HK-2 (cell line): ENCODE results near the gene MAGI2.
A peak's percentile ranks its signal among the peaks of the same experiment; 100 is the strongest.
"Not testable (repeated sequence)": the region's sequence is repeated elsewhere in the genome, so short reads cannot be mapped to it uniquely, and the experiment has no call there.

Experiments
- DNase-seq: peaks from one replicate; pipeline ENCODE4 v3.0.0-alpha.2; 2018; ENCODE audit not compliant: unreplicated experiment

MAGI2 gene

DNA sequence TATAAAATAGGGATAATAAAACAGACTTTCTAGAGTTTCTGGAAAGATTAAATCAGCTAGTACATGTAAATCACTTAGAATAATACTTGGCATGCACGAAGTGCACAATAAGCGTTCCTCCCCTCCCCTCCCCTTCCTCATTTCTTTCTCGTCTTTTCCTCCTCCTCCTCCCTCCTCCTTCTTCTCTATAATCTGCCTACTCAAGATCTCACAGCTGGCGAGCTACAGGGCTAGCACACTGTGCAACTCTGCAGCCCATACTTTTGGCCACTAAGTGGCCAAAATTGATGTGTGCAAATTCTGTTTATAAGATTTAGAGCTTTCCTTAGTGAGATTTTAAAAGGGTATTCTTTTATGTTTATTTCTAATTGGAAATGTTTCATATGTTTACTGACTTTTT is 1089.6 kb downstream of the MAGI2 start:
- DNase-seq, result no peak

GRCh38 chr7:78359836-78360235 is 1093.6 kb downstream of the MAGI2 start:
- no peak for DNase-seq

DNA sequence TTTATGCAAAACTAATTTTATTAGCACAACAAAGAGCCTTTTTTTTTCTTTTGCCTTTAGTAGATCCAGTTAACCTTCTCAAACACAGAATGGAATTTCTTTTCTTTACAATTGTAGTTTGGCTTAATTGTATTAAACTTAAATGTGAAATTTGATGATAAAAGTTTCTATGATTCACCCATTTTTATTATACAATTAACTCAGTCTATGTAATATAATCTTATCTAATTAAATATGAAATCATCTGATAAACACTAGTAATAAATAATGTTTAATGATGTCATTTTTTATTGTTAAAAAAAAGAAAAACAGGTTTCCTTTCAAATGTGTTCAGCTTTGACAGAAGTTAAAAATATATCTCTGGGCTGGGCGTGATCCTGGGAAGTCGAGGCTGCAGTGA is 1095.8 kb downstream of the MAGI2 start:
- no peak for DNase-seq

DNA sequence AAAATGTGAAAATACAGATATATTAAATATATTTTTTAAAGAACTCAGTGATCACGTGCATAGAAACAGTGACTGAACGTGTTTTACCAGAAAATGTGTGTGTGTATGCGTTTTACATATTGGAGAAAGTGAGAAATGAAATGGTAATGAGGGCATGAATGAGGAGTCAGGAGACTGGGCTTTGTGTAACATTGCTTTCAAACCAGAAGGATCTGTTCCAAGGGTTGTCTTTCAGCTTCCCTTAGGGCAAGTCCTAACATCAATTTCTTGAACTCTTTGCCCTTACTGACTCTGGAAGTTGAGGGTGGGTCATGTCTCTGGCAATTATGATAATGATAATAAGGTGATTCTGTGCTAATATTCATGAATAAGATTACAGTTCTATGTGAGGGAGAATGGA is 1097.6 kb downstream of the MAGI2 start:
- no peak for DNase-seq

DNA sequence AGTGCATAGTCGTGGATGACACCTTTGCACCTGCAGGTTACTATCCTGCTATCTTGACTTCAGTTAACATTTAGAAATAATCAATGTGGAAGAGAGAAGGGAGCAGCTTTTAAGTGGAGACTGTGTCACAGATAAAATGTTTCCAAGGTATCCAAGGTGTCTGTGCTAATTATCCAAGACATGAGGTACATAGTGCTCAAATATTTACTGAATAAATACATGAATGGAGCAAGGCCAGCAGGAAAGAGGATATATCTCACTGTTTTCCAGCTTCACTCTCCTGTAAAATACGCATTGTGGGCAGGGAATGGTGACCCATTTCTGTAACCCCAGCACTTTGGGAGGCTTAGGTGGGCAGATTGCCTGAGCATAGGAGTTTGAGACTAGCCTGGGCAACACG is 1102.5 kb downstream of the MAGI2 start:
- no peak for DNase-seq

DNA sequence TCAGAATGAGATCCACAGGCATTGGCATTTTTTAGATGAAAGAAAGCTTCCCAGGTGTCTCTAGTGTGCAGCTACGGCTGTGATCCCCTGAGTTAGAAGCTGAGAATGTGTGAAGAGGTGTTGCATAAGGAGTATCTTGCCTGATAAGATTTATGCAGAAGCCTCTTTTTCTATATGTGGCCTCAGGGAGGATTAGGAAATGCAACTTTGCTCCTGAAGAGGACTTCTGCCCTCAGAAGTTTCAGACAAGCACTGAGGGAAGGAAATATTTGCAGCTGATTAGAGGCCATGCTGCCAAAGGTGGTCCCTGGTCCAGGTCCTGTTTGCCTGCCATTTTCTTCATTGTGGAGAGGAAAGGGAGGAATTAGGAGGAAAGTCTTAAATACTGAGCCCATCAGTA is 1103.1 kb downstream of the MAGI2 start:
- no peak for DNase-seq

DNA sequence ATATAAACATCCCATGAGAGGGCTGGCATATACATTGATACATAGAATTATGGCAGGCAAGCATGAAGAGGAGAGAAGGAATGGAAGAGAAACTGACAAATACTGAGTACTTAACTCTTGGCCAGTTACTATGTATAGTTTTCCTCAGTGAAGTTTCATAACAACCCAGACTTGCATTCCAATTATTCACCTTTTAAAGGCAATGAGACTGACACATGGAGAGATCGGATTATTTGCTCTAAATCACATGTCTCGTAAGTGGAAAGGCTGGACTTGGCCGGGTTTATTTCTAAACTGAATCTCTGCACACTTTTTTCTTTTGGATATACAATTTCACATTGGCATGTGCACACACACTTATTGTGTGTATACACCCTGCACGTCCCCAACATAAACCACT is 1106.6 kb downstream of the MAGI2 start:
- DNase-seq, result no peak

- DNase-seq, result no peak
Measured at GRCh38 chr7:78345979-78346378, 1107.5 kb downstream of the MAGI2 start.

GRCh38 chr7:78345293-78345911 is 1108.1 kb downstream of the MAGI2 start:
- no peak for DNase-seq

DNA sequence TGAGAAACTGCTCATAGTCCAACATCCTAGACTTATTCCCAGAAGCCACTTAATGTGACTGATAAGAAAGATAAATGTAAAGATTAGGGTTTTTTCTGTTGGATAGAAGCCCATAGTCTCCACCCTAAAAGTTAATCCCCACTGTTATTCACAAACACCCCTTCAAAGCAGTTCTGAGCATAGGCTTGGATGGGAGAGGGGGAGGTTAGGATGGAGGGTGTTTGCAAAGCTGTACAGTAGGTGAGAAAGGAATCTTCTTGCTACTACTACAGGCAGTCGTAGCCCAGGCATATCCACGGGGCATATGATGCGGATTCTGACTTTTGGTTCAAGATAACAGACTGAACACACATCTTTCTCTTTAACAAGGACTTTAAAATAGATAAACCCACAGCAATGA is 1119.0 kb downstream of the MAGI2 start:
- no peak for DNase-seq

GRCh38 chr7:78333530-78334425 is 1119.7 kb downstream of the MAGI2 start:
- DNase-seq, result no peak

GRCh38 chr7:78329001-78329655 is 1124.3 kb downstream of the MAGI2 start:
- no peak for DNase-seq

GRCh38 chr7:78327718-78328117 is 1125.7 kb downstream of the MAGI2 start:
- DNase-seq, result no peak

DNA sequence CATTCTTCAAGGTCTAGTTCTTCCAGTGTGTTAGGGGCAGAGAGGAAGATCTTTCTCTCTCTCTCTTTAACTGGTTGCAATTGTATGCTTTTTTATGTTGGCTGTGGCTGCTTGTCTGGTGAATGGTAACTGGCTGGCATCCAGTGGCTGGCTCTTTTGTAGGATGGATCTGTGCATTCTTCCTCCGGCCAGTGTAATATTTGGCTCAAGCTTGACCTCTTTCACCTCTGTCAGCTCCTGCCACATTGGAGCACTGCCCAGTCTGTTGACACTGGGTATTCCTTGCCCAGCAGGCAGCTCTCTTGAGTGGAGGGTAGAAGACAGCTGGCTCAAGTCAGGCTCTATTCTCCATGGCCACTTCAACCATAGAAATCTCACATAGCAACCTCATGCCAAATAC is 1126.6 kb downstream of the MAGI2 start:
- peak; percentile 25 for DNase-seq

GRCh38 chr7:78326189-78326588 is 1127.3 kb downstream of the MAGI2 start:
- DNase-seq, result no peak

GRCh38 chr7:78323118-78323517 is 1130.3 kb downstream of the MAGI2 start:
- no peak for DNase-seq

DNA sequence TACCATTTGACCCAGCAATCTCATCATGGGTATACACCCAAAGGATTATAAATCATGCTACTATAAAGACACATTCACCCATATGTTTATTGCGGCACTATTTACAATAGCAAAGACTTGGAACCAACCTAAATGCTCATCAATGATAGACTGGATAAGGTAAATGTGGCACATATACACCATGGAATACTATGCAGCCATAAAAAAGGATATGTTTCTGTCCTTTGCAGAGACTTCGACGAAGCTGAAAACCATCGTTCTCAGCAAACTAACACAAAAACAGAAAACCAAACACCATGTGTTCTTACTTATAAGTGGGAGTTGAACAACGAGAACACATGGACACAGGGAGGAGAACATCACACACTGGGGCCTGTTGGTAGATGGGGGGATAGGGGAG is 1131.2 kb downstream of the MAGI2 start:
- DNase-seq, result not testable (repeated sequence)

DNA sequence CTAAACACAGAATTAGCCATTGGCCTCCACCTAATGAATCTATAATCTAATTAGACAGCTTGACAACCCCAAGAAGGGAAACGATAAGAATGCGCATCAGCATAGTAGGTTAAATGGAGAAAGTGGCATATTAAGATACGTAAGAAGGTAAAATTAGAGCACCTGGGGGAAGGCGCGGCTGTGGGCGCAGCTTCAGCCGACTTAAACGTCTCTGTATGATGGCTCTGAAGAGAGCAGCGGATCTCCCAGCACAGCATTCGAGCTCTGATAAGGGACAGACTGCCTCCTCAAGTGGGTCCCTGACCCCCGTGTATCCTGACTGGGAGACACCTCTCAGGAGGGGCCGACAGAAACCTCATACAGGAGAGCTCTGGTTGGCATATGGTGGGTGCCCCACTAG is 1136.1 kb downstream of the MAGI2 start:
- DNase-seq, result no peak

GRCh38 chr7:78316110-78316509 is 1137.4 kb downstream of the MAGI2 start:
- no peak for DNase-seq

GRCh38 chr7:78315119-78315518 is 1138.3 kb downstream of the MAGI2 start:
- DNase-seq, result no peak

DNA sequence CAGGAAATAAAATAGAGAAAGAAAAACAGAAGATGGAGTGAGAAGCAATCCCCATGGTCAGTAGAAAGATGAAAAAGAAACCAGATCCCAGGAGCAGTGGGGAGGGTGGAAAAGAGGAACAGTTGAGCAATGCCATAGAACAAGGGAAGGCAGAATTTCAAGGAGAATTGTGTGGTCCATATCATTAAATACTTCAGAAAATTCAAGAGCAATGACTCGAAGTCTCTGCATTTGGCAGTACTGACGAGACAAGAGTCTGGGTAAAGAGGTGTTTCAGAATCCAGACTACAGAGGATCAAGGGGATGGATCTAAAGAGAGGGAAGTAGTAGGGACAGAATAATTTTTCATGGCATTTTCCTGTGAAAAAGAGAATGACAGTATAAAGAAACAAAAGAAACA is 1142.3 kb downstream of the MAGI2 start:
- no peak for DNase-seq

GRCh38 chr7:78307892-78308291 is 1145.6 kb downstream of the MAGI2 start:
- DNase-seq, result no peak

GRCh38 chr7:78306634-78307033 is 1146.8 kb downstream of the MAGI2 start:
- no peak for DNase-seq
